Germinal center (tissue), 1 donor: ENCODE data around the gene HCN2.
A peak's percentile ranks its signal among the peaks of the same experiment; 100 is the strongest.

Experiments
- DNase-seq: peaks from one replicate; pipeline ENCODE4 v3.0.0; 2012; ENCODE audit warnings: mixed read lengths, low spot score

Gene HCN2

DNA sequence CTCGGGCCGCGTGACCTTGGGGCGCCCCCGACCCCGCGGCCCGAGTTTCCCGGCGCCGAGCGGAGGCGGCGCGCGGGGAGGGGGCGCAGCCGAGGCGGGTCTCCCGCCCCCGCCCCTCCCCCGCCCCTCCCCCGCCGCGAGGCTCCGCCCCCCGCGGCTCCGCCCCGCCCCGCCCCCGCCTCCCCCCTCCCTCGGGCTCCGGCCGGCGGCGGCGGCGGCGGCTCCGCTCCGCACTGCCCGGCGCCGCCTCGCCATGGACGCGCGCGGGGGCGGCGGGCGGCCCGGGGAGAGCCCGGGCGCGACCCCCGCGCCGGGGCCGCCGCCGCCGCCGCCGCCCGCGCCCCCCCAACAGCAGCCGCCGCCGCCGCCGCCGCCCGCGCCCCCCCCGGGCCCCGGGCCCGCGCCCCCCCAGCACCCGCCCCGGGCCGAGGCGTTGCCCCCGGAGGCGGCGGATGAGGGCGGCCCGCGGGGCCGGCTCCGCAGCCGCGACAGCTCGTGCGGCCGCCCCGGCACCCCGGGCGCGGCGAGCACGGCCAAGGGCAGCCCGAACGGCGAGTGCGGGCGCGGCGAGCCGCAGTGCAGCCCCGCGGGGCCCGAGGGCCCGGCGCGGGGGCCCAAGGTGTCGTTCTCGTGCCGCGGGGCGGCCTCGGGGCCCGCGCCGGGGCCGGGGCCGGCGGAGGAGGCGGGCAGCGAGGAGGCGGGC is at the start of gene HCN2:
TSS of gene HCN2 (plus strand) at position 189 of the 703 bp plus-strand sequence. CDS start at position 254, 65 bp downstream.
- no peak for DNase-seq

DNA sequence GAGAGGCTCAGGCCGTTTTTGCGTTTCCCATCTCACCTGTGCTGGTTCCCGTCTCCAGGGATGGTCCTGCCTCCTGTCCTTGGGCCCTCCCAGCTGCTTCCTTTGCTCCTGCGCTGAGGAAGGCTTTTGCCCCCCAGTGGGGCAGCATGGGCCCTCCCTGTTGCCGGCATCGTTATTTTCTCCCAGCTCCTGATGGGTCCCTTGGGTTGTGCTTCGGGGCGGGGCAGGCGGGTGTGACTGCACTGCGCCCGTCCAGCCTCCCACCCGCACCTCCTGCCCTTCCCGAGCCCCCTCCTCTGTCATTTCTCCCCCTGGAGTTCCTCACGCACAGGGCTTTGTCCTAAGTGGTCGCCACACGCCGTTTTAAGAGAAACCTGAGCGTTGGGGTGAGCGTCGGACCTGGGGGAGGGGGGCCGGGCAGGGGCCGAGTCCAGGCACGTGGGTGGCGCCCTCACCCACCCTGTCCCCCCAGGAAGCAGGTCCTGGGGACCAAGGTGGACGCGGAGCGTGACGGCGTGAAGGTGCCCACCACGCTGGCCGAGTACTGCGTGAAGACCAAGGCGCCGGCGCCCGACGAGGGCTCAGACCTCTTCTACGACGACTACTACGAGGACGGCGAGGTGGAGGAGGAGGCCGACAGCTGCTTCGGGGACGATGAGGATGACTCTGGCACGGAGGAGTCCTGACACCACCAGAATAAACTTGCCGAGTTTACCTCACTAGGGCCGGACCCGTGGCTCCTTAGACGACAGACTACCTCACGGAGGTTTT is 48.6 kb upstream of the HCN2 start:
- no peak for DNase-seq

DNA sequence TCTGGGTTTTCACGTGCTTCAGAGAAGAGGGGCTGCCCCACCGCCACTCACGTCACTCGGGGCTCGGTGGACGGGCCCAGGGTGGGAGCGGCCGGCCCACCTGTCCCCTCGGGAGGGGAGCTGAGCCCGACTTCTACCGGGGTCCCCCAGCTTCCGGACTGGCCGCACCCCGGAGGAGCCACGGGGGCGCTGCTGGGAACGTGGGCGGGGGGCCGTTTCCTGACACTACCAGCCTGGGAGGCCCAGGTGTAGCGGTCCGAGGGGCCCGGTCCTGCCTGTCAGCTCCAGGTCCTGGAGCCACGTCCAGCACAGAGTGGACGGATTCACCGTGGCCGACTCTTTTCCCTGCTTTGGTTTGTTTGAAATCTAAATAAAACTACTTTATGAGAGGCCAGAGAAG is 48.0 kb upstream of the HCN2 start:
- DNase-seq = no peak

DNA sequence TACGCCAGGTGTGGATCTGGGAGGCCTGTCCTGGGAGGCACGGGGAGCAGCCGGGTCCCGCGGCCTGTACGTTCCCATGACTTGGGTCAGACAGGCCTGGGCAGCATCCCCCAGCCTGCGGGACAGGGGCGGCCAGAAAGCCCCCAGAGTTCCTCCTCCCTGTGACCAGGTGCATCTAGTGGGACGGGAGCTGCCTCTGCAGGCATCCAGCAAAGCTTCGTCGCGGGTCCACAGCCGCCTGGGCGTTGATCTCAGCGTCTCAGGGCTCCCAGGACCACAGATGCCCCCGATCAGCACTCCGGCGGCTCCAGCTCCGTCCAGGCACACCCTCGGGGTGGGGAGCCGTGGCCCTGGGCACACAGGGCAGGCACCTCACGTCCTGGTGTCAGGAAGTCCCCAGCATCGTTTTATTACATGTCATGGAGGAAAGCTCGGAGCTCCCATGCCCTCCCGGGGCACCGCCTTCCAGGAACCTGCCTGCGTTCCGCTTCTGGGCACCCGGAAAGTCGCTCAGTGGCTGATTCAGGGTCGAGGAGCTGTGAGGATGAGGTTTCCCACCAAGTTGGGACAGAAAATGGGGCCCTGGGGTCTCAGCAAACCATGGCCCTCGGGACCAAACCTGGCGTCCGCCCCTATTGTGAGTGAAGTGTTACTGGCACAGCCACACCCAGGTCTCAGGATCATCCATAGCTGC is 47.4 kb upstream of the HCN2 start:
- DNase-seq = no peak

DNA sequence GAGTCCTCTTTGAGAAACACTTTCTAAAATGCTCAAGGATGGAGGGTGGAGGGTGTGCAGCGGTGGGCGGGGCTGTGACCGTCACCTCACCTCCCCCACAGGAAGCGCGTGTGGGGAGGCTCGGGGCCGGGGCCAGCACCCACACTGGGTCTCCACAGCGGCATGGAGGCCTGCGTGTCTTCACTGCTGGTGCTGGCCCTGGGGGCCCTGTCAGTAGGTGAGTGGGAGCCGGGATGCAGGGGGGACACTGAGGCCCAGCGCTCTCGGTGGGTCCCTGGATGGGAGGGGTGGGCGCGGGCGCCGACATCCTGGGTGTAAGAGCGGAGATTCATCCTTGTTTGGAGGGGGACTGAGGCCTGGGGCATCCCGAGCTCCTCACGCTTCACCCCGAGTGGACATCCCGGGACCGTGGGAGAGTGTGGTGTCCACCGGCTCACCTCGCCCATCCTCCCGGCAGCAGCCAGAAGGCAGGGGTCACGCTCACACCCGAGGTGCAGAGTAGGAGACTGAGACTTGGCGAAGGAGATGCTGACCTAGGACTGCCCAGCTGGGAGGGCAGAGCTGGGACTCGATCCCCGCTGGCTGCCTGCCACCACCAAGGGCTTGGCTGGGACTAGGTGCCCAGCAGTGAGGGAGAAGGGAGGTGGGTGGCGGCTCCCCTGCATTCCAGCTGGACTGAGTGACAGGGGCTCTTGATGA is 45.6 kb upstream of the HCN2 start, which contains the start of gene GZMM:
TSS of gene GZMM (plus strand) at position 144 of the 699 bp plus-strand sequence. CDS start at position 163, 19 bp downstream.
- DNase-seq = no peak

DNA sequence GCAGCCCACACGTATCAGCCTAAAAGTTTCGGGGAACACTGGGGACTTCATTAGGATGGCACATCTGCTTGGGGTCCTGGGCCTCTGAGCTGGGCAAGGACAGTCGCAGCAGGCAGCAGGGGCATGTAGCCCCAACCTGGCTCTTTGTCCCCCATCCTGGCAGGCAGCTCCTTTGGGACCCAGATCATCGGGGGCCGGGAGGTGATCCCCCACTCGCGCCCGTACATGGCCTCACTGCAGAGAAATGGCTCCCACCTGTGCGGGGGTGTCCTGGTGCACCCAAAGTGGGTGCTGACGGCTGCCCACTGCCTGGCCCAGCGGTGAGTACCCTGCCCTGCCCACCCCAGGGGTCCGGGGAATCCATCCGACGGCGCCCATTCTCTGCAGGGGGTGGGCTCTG is 42.6 kb upstream of the HCN2 start:
- no peak for DNase-seq

DNA sequence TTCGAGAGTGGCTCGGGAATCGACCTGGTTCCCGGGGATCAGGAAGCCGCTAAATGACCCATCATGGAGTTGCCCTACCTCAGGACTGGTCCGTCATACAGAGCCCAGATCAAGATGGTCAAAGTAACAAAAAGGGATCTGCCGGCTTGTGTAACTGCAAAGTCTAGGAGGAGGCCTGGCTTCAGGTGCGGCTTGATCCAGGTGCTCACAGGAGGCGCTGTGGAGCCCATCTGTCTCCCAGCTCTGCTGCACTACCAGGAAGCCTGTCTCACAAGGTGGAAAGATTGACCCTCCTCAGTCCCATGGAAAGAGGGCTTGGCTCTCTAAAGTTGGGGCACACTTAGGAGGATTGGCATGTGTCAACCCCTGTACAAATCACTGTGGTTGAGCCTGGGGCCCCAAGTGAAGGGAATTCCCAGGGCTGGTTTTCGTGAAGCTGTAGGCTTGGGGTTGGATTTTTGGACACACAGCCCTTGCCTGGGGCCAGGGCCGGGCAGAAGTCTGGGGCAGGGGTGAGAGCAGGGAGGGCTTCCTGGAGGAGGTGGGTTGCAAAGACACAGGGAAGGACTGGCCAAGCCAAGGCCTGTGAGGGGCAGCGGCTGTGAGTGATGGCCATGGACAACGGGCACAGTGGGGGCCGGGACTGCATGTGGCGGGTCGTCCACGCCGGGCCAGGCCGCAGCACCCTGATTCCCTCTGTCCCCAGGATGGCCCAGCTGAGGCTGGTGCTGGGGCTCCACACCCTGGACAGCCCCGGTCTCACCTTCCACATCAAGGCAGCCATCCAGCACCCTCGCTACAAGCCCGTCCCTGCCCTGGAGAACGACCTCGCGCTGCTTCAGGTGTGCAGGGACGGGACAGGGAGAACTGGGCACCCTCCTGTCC is 41.6 kb upstream of the HCN2 start:
- DNase-seq = no peak

DNA sequence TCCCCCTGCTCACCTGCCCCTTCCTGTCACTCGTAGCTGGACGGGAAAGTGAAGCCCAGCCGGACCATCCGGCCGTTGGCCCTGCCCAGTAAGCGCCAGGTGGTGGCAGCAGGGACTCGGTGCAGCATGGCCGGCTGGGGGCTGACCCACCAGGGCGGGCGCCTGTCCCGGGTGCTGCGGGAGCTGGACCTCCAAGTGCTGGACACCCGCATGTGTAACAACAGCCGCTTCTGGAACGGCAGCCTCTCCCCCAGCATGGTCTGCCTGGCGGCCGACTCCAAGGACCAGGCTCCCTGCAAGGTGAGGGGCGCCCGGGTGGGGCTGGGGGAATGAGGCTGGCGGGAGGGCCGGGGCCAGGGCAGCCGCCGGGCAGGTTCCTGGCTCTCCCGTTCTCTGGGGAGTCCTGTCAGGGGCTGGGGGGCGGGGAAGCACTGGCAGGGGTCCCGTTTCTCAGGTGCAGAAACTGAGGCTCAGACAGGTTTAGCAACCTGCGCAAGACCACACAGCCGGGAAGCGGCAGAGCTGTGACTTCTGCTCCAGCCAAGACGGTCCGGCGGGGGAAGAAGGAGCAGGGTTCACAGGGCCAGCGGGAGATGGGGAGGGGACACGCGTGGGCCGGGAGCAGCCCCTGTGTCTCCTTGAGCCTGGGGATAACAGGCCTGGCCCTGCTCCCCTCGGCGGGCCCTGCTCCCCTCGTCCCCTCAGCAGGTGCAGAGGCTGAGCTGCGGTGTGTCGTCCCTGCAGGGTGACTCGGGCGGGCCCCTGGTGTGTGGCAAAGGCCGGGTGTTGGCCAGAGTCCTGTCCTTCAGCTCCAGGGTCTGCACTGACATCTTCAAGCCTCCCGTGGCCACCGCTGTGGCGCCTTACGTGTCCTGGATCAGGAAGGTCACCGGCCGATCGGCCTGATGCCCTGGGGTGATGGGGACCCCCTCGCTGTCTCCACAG is 40.5 kb upstream of the HCN2 start:
- no peak for DNase-seq

DNA sequence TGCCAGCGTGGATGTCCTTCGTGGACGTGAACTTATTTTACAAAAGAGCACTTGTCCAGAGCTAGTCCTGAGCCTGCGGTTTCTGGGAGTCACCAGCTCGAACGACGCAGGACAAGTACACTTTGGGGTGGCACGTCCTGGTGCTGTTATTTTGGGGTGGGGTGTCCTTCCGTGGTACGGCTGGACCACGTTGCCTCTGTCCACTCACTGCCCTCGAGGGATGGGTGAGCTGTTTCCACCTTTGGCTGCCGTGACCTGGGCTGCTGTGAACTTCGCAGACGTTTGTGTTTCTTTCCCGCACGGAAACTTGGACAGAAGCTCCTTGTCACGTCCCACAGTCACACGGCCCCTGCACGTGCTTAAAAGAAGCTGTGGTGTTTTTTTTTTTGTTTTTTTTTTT is 34.9 kb upstream of the HCN2 start:
- no peak for DNase-seq

DNA sequence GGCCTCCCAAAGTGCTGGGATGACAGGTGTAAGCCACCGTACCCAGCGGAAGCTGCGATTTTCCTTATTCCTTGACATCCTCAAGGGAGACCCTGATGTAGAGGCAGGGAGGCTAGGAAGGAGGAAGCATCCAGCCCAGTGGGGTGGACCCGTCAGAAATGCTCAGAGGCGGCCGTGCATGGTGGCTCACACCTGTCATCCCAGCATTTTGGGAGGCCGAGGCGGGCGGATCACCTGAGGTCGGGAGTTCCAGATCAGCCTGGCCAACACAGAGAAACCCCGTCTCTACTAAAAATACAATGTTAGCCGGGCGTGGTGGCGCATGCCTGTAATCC is 34.2 kb upstream of the HCN2 start:
- no peak for DNase-seq

DNA sequence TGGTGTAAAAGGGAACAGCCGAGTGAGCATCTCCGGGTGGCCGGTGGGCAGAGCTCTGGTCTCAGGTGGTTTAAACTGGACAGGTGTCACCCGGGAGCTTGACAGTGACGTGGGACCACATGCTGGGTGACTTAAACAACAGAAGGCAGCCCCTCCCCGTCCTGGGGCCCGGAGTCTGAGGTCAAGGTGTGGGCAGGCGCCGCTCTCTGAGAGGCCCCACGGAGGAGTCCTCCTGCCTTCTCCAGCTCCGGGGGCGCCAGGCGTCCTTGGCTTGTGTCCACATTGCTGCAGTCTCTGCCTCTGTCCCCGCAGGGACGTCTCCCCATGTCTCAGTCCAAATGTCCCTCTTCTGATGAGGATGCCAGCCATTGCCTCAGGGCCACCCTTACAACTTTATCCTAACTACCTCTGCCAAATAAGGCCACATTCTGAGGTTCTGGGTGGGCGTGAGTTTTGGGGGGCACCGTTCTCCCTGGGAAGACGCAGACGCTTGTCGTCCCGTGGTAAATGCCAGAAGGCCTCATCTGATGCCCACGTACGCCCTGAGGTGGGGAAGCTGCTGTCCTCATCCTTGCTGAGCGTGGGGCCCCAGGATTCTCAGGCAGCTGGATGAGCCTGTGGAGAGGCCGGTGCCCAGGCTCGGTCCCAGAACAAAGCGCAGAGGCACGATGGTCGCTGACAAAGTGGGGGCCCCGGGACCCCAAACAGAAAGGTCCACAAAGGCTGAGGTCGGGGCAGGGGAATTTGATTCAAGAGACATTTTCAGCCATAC is 32.9 kb upstream of the HCN2 start:
- DNase-seq = no peak

DNA sequence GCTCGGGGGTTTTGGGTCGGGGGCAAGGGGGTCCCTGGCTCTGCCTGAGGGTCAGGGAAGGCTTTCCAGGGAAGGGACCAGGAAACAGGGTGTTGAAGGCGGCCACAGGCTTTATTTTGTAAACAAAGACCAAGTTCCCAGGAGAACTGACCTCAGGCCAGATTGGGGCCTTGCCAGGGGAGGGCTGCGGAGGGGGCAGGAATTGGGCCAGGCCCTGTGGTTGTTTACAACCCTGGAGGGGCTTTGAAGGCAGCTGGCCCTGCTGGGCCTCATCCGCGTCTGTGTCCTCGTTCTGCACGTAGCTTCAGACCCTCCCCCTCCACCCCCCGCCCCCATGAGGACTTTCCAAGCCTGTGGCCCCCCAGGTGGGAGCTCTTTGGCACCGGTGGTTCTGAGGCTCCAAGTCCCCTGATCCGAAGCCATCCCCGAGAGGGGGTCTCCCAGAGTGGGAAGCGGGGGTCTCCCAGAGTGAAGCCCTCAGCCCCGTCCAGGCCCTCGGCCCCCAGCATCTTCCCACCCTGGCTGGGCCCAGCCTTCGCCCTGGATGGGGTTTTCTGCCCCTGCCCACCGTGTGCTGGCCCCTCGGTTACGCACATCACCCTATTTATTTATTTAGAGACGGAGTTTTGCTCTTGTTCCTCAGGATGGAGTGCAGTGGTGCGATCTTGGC is 30.8 kb upstream of the HCN2 start:
- DNase-seq = no peak

DNA sequence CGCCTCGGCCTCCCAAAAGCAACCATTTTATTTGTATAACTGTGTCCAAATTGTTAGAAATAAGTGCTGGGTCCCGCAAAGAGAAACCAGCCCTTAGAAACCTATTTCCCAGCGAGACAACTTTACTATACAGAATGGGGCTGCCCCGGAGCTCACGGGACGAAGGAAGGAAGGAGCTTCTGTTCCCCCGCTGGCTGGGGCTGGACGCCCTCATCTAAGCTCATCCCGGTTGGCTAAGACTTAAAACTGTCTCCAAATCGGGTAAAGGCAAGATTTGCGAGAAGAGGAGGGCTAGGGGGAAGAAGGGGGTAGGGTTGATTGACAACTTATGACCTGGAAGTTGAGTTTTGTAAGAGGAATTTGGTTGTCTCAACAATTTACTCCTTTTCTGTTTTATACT is 29.6 kb upstream of the HCN2 start:
- DNase-seq = no peak

DNA sequence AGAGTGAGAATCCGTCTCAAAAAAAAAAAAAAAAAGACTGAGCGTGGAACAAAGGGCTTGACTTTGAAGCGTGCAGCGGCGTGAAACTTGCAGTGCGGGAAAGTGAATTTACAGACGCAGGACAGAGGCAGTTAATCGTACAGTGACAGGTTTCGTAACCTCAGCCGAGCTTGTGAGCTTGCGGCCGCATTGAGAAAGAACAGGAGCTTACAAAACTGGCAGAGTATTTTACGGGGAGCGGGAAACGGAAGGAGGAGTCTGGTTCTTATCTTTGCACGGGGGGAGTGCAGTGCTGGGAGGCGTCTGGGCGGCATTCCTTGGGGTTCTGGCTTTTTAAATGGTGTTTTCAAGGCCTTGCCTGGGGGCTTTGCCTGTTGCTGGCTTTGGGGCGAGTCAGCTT is 23.3 kb upstream of the HCN2 start:
- no peak for DNase-seq

DNA sequence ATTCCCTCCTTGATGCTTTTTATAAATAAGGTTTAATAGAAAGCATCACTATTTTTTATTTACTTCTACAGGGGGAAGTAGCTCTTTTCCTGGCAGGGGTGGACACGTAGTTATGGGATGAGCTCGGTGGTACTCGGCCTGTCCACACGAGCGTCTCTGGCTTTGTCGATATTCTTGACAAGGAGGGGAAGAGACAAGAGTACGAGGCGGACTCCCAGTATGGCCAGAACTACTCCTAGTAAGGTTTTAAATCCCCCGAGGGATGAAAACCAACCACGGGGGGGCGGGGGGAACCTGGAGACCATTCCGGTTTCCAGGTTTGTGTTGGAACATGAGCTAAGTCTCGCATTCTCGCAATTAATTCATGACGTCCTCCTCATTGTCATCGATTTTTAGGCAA is 22.8 kb upstream of the HCN2 start:
- DNase-seq = no peak

DNA sequence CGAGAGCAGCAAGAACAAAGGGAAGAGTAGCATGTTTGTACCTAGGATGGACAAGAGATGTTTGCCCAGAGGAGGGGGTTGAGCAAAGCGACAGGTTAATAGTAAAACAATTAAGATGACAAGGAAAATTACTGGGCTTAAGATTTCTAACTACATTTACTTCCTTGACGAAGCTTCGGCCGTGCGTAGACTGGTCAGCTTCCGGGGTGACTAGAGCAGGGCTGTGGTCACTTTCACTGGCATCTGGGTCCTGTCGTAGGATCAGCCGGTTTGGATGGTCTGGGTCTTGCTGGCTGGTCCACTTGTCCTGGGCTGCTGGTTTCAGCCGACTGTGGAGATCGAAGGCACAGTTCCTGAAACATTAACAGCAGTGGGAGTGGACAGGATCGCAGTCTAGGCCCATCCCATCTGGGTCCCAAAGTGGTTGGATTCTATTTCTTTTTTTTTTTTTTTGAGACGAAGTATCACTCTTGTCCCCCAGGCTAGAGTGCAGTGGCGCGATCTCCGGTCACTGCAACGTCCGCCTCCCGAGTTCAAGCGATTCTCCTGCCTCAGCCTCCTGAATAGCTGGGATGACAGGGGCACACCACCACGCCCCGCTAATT is 22.3 kb upstream of the HCN2 start:
- DNase-seq = no peak

DNA sequence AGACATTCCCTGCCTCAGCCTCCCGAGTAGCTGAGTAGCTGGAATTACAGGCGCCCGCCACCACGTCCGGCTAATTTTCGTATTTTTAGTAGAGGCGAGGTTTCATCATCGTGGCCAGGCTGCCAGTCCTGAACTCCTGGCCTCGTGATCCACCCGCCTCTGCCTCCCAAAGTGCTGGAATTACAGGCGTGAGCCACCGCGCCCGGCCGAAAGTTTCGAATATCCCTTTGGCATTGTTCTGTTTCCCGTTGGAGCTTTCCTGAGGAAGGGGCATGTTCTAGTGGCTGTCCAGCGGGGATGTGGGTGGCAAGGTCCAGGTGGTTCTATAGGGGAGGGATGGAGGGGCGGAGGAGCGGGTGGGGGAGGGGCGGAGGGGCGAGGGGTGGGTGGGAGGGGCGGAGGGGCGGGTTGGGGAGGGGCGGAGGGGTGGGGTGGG is 19.4 kb upstream of the HCN2 start:
- DNase-seq = peak; percentile 32

DNA sequence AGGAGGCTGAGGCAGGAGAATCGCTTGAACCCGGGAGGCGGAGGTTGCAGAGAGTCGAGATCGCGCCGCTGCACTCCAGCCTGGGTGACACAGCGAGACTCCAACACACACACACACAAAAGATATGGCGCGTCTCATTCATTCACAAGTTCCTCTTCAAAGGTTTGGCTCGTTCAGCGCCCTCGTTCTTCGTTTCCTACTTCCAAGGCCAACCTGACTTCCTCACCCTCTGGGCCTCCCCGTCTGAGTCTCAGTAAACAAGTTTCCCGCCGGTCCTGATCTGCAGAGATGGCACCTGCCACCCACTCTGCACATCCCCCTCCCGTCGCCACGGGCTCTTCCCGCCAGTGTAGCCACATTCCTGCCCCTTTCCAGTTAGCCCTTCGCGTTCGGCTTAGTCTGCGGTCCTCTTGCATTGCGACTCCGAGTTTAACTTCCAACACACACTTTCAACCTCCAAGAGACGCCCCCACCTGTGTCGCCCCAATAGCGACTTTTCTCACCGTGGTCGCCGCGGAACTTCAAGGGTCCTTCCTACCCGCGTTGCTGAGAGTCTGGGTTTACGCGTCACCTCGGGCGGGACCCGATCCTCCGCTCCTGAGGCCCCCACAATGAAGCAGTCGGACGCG is 18.6 kb upstream of the HCN2 start:
- DNase-seq = peak; percentile 59
